D721Med (cell line): ENCODE data around the gene AFTPH.
A peak's percentile ranks its signal among the peaks of the same experiment; 100 is the strongest.
"Not testable (repeated sequence)": the region's sequence is repeated elsewhere in the genome, so short reads cannot be mapped to it uniquely, and the experiment has no call there.

Experiments
- DNase-seq: peaks from one replicate; pipeline ENCODE4 v3.0.0; 2011; ENCODE audit warnings: low spot score; ENCODE audit not compliant: insufficient read length
- FAIRE-seq: peaks from 2 replicates; lab custom pipeline; 2011; peaks lifted over from hg19 to GRCh38; lab: Jason Lieb, UNC
- TF ChIP-seq, protein P1 (sequence below): IDR thresholded peaks from 2 replicates; pipeline ENCODE4 v1.5.1; 2012; ENCODE audit warnings: mild to moderate bottlenecking, control low read depth; ENCODE audit not compliant: insufficient read depth; ENCODE audit errors: missing control alignments

Gene AFTPH

GRCh38 chr2:64526034-64526433 lies 1.9 kb downstream of the AFTPH start:
- no peak for DNase-seq
- TF ChIP-seq, protein P1, sequence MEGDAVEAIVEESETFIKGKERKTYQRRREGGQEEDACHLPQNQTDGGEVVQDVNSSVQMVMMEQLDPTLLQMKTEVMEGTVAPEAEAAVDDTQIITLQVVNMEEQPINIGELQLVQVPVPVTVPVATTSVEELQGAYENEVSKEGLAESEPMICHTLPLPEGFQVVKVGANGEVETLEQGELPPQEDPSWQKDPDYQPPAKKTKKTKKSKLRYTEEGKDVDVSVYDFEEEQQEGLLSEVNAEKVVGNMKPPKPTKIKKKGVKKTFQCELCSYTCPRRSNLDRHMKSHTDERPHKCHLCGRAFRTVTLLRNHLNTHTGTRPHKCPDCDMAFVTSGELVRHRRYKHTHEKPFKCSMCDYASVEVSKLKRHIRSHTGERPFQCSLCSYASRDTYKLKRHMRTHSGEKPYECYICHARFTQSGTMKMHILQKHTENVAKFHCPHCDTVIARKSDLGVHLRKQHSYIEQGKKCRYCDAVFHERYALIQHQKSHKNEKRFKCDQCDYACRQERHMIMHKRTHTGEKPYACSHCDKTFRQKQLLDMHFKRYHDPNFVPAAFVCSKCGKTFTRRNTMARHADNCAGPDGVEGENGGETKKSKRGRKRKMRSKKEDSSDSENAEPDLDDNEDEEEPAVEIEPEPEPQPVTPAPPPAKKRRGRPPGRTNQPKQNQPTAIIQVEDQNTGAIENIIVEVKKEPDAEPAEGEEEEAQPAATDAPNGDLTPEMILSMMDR, result no peak
- no peak for FAIRE-seq

DNA sequence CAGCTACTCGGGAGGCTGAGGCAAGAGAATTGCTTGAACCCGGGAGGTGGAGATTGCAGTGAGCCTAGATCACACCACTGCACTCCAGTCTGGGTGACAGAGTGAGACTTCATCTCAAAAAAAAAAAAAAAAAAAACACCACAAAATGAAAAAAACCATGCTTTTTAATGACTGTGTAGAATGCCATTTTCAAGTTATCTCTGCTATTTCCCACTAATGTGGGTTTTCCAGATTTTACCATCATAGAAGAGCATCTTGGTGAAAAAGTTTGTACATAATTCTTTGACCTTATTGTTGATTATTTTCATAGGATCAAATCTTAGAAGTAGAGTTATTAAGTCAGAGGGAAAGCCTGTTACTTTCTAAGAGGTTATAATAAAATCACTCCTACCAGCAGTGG lies 6.8 kb downstream of the AFTPH start:
- not testable (repeated sequence) for FAIRE-seq

GRCh38 chr2:64532030-64532429 lies 7.9 kb downstream of the AFTPH start:
- no peak for FAIRE-seq
- no peak for DNase-seq
- TF ChIP-seq, protein P1, result no peak

More for the DNA sequence above, 6.8 kb downstream of the AFTPH start:
- not testable (repeated sequence) for DNase-seq

- TF ChIP-seq, protein P1, result no peak
- no peak for DNase-seq
- FAIRE-seq, result no peak
These were observed 9.8 kb downstream of the AFTPH start for GRCh38 chr2:64533882-64534281.

DNA sequence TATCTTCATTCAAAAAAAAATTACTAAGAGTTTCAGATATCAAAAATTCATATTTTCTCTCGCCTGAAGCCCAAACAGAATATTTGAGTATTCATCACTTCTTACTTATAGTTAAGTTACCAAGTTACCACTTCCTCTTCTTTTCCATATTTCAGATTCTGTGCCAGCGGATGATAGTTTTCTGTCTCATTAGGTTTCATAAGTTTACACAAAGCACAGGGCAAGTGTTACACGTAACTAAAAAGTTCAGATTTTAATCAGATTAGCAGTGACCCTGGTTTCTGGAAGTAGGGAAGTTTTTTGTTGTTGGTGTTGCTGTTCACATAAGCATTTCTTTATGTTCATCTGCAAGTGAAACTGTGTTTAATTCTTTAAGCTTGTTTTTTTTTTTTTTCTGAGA lies 10.2 kb downstream of the AFTPH start:
- TF ChIP-seq, protein P1, result no peak
- FAIRE-seq, result no peak

GRCh38 chr2:64535024-64535423 lies 10.9 kb downstream of the AFTPH start:
- TF ChIP-seq, protein P1, result no peak

More for the DNA sequence above, 10.2 kb downstream of the AFTPH start:
- no peak for DNase-seq

GRCh38 chr2:64537991-64538390 lies 13.9 kb downstream of the AFTPH start:
- TF ChIP-seq, protein P1, result no peak
- DNase-seq (no peak), FAIRE-seq (no peak)

More at GRCh38 chr2:64535024-64535423, 10.9 kb downstream of the AFTPH start:
- DNase-seq (no peak), FAIRE-seq (peak; percentile 11)
